ENCODE measurements around the gene MAN2B2. TPM values are rescaled to one million over a fixed set of nuclear protein-coding genes. Genes with fewer than 3 reads are reported as not detected.

MAN2B2 gene
- total and polyA plus RNA-seq, 9 of the 15 experiments (the other 6 are each of a cell fraction or from before 2014, with no cell fraction given), result 0.21 to 8.8 (median 3.7) TPM

GRCh38 chr4:6621556-6621927, 46.6 kb downstream of the MAN2B2 start:
- Histone ChIP-seq H2AFZ (ENCODE audit: low read depth, low read length) (no peak overlapping the region), H3K27ac (ENCODE audit: extremely low read depth, low read depth, low read length) (no peak overlapping the region), H3K4me1 (replicated peaks in 1 of 2; ENCODE audit: control insufficient read depth in 2 of 2, insufficient read depth in 2 of 2, low read length in 2 of 2) (peaks cover 6 to 25% of the 10 kb centered on the region in 2 experiments), H3K4me2 (ENCODE audit: insufficient read depth, low read length) (no peak overlapping the region), H3K27me3 (ENCODE audit: control insufficient read depth in 2 of 2, insufficient read depth in 2 of 2, low read length in 2 of 2) (no peaks in the 10 kb centered on the region), H3K36me3 (ENCODE audit: control insufficient read depth, insufficient read depth, low read length) (peaks cover 2% of the 10 kb centered on the region; the same call in 1 of the 3 replicates), H4K20me1 (replicated peaks; ENCODE audit: control insufficient read depth, insufficient read depth, low read length) (no peaks in the 10 kb centered on the region), H3K4me3 (no peak overlapping the region), H3K9ac (ENCODE audit: insufficient read depth in 1 of 2, low read depth in 2 of 2, low read length in 2 of 2) (no peak overlapping the region), H3K9me3 (replicated peaks; ENCODE audit: control insufficient read depth, insufficient read depth, low read depth, low read length) (no peaks in the 10 kb centered on the region; the same call in 1 of the 2 replicates), H3K79me2 (ENCODE audit: control insufficient read depth, insufficient read depth, low read length) (no peaks in the 10 kb centered on the region; the same call in 2 of the 3 replicates), H3K9me1 (ENCODE audit: control insufficient read depth, insufficient read depth, low read length) (no peaks in the 10 kb centered on the region)
- CTCF ChIA-PET (ENCODE audit: low intra/inter-chr PET ratio), result no interaction called here
- POLR2A ChIA-PET, result no interaction called here
- in situ Hi-C loops (cut with MboI), result no loop called here
- TF ChIP-seq ZNF143 (CRISPR knock-in tag; IDR thresholded peaks at IDR 0.05) (no peak), GATAD2A (IDR thresholded peaks at IDR 0.05) (no peak), ZNF140 (CRISPR knock-in tag; IDR thresholded peaks at IDR 0.05) (no peak), ZNF197 (CRISPR knock-in tag; IDR thresholded peaks at IDR 0.05; ENCODE audit: low read depth) (no peak), ZKSCAN1 (IDR thresholded peaks at IDR 0.05; ENCODE audit: low read depth, low read length) (peak; percentile 87; the same call in 1 of the 2 replicates), IRF2 (CRISPR knock-in tag; IDR thresholded peaks at IDR 0.05) (0 out of 2 replicates have a peak, but pooled peaks have one; percentile 41), ZBTB33 (CRISPR knock-in tag; IDR thresholded peaks at IDR 0.05) (peak; percentile 82)
- no TSS peak for BruUV-seq (replicated peaks)
- ATAC-seq, result no peak
- intact Hi-C loops (cut with micrococcal nuclease), result no loop called here
- no peak for DNase-seq (ENCODE audit: extremely low read depth in 1 of 4, low spot score in 3 of 4)
- no peak for FAIRE-seq
- 71% methylated on average over 13 of the region's 13 CpGs for WGBS (ENCODE audit: insufficient coverage, low coverage, missing lambda C conversion rate)

Measured in K562 (cell line).